Parathyroid adenoma (tissue), 2 donors: ENCODE data around the gene OR2V2.
A peak's percentile ranks its signal among the peaks of the same experiment; 100 is the strongest.
"Not testable (repeated sequence)": the region's sequence is repeated elsewhere in the genome, so short reads cannot be mapped to it uniquely, and the experiment has no call there.

Experiments used
- H2AFZ ChIP-seq: fragments of 300-600 bp; sonication (generic); one replicate; pipeline ENCODE4 v1.7.0; 2017; ENCODE audit warnings: antibody characterized with exemption, mild to moderate bottlenecking
- H3K27ac ChIP-seq: fragments of 300-600 bp; sonication (generic); one replicate; pipeline ENCODE4 v1.7.0; 2017
- H3K27me3 ChIP-seq: fragments of 300-600 bp; sonication (generic); one replicate; pipeline ENCODE4 v1.7.0; 2017; ENCODE audit warnings: low read length; ENCODE audit not compliant: control insufficient read depth, insufficient read depth
- H3K36me3 ChIP-seq: fragments of 300-600 bp; sonication (generic); one replicate; pipeline ENCODE4 v1.7.0; 2017; ENCODE audit warnings: low read length; ENCODE audit not compliant: control insufficient read depth, insufficient read depth
- H3K4me1 ChIP-seq: fragments of 300-600 bp; sonication (generic); one replicate; pipeline ENCODE4 v1.7.0; 2017; ENCODE audit warnings: control low read depth
- H3K4me2 ChIP-seq: fragments of 300-600 bp; sonication (generic); one replicate; pipeline ENCODE4 v1.7.0; 2017; ENCODE audit warnings: low read length
- H3K4me3 ChIP-seq: fragments of 300-600 bp; sonication (generic); one replicate; pipeline ENCODE4 v1.7.0; 2017; ENCODE audit warnings: low read depth, low read length
- H3K79me2 ChIP-seq: fragments of 300-600 bp; sonication (generic); one replicate; pipeline ENCODE4 v1.7.0; 2017; ENCODE audit warnings: control low read depth
- H3K9ac ChIP-seq: fragments of 300-600 bp; sonication (generic); one replicate; pipeline ENCODE4 v1.7.0; 2017; ENCODE audit warnings: mild to moderate bottlenecking
- H3K9me3 ChIP-seq: fragments of 300-600 bp; sonication (generic); one replicate; pipeline ENCODE4 v1.7.0; 2017; ENCODE audit warnings: low read length; ENCODE audit not compliant: control insufficient read depth
- CTCF ChIP-seq: fragments of 300-600 bp; sonication (generic); IDR thresholded peaks from one replicate; pipeline ENCODE4 v1.7.0; 2017; ENCODE audit warnings: antibody characterized with exemption, mild to moderate bottlenecking
- donor health status: primary hyperparathyroidism.

The OR2V2 gene, protein sequence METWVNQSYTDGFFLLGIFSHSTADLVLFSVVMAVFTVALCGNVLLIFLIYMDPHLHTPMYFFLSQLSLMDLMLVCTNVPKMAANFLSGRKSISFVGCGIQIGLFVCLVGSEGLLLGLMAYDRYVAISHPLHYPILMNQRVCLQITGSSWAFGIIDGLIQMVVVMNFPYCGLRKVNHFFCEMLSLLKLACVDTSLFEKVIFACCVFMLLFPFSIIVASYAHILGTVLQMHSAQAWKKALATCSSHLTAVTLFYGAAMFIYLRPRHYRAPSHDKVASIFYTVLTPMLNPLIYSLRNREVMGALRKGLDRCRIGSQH

DNA sequence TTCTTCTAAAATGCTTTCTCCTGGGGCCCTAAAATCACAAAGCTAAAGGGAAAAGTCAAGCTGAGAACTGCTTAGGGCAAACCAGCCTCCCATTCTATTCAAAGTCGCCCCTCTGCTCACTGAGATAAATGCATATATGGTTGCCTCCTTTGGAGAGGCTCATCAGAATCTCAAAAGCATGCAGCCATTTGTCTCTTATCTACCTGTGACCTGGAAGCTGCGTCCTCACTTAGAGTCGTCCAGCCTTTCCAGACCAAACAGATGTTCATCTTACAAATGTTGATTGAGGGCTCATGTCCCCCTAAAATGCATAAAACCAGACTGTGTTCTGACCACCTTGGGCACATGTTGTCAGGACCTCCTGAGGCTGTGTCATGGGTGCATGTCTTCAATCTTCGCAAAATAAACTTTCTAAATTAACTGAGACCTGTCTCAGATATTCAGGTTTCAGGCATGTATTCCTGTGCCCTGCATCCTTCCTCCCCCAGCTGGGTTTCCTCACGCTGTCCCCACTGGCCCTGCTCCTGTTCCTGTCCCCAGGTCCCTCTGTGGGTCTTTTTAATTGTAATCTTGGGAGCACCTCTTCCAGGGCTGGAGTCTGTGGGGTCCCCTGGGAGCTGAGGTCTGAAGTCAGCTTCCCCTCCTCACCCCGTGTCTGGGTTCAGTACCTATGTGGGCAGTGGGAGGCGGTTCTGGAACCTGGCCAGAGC, at the start of gene OR2V2:
Gene OR2V2, plus strand, starts transcription at position 660 of the 710 bp plus-strand sequence. CDS start 7,357 bp downstream, outside the sequence.
- H2AFZ ChIP-seq, H3K27ac ChIP-seq, H3K36me3 ChIP-seq, H3K79me2 ChIP-seq, H3K9me3 ChIP-seq, H3K27me3 ChIP-seq, H3K4me3 ChIP-seq, H3K4me1 ChIP-seq, H3K4me2 ChIP-seq, H3K9ac ChIP-seq: not testable (repeated sequence)

DNA sequence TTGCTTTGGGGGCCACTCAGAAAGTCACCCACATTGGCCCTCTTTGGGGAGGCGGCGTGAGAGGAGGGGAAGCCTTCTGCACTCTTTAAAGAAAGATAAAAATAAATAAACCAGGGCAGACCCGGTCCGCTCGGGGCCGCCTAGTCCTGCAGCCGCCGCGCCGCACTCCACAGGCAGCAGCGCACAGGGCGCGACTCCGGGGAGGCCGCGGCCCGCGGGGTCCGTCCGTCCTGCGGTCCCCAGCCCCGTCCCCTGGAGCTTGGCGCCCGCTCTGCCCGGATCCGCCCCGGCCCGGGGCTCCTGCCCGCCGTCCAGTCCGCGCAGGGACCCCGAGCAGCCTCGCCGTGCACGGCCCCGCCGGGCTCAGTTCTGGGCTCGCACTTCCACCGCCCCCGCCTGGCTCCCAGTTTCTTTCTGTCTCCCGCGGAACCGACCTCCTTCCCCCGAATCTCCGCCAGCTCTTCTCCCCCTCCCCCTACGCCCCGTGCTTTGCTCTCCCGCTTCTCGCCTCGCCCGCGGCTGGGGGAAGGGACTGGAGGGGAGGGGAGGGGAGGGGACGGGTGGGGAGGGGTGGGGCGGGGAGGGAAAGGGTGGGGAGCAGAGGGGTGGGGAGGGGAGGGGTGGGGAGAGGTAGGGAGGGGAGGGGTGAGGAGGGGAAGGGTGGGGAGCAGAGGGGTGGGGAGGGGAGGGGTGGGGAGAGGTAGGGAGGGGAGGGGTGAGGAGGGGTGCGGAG, 49.5 kb upstream of the OR2V2 start:
- H2AFZ ChIP-seq, H3K79me2 ChIP-seq, H3K4me2 ChIP-seq, H3K27ac ChIP-seq, H3K9ac ChIP-seq, H3K4me1 ChIP-seq, H3K27me3 ChIP-seq, H3K4me3 ChIP-seq, H3K9me3 ChIP-seq, H3K36me3 ChIP-seq: not testable (repeated sequence)

GRCh38 chr5:181098762-181099601, 48.4 kb upstream of the OR2V2 start:
- Histone ChIP-seq H3K36me3 (no peaks in the 10 kb centered on the region), H3K4me1 (no peaks in the 10 kb centered on the region), H2AFZ (no peak overlapping the region), H3K27me3 (peaks cover 6% of the 10 kb centered on the region), H3K27ac (no peak overlapping the region), H3K4me3 (no peak overlapping the region), H3K9me3 (no peaks in the 10 kb centered on the region), H3K4me2 (no peak overlapping the region), H3K79me2 (no peaks in the 10 kb centered on the region), H3K9ac (no peak overlapping the region)
- no peak for TF ChIP-seq CTCF

DNA sequence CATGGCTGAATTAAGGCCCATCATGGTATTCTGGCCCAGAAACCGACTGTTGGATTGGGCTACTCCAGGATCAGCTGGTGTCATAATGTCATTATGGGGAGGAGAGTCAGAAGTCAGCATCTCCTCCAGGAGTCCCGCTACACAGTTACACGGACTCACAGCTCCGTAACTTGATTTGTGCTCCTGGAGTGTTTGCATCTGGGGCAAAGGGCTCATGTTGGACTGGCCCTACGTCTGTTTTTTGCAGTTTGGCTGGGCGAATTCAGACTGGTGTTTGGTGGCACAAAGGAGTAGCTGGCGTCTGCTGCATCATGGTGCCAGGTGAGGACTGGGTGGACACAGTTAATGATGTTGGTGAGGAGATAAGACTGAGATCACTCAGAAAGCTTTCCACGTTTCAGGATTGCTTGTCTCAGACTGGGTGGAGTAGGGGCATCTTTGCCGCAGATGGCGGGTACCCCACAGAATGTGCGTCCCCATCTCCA, 47.7 kb upstream of the OR2V2 start:
- Histone ChIP-seq H3K4me1 (no peaks in the 10 kb centered on the region), H3K27me3 (peaks cover 6% of the 10 kb centered on the region), H3K9me3 (no peaks in the 10 kb centered on the region), H3K4me3 (no peak overlapping the region), H3K36me3 (no peaks in the 10 kb centered on the region), H2AFZ (no peak overlapping the region), H3K27ac (no peak overlapping the region), H3K4me2 (no peak overlapping the region), H3K9ac (no peak overlapping the region), H3K79me2 (no peaks in the 10 kb centered on the region)
- no peak for TF ChIP-seq CTCF

- no peak for TF ChIP-seq CTCF
- no peak overlapping the region for H3K9ac ChIP-seq
- no peak overlapping the region for H3K27ac ChIP-seq
- H3K9me3 ChIP-seq: no peaks in the 10 kb centered on the region
- no peak overlapping the region for H3K4me3 ChIP-seq
- peak overlapping the region; percentile 42 for H3K4me2 ChIP-seq
- no peaks in the 10 kb centered on the region for H3K79me2 ChIP-seq
- H3K4me1 ChIP-seq: no peaks in the 10 kb centered on the region
- peaks cover 6% of the 10 kb centered on the region for H3K27me3 ChIP-seq
- peak overlapping the region; percentile 43 for H2AFZ ChIP-seq
- H3K36me3 ChIP-seq: no peaks in the 10 kb centered on the region
These were observed 47.1 kb upstream of the OR2V2 start for GRCh38 chr5:181100121-181100875.

GRCh38 chr5:181101030-181101641, 46.2 kb upstream of the OR2V2 start:
- H3K4me3 ChIP-seq, H2AFZ ChIP-seq, H3K79me2 ChIP-seq: not testable (repeated sequence)

More at GRCh38 chr5:181101030-181101641, 46.2 kb upstream of the OR2V2 start:
- not testable (repeated sequence) for H3K36me3 ChIP-seq, H3K9ac ChIP-seq, H3K4me1 ChIP-seq, H3K27me3 ChIP-seq, H3K4me2 ChIP-seq, H3K9me3 ChIP-seq, H3K27ac ChIP-seq
